Smooth muscle cell (in vitro differentiated cells): ENCODE data around the gene UTS2R. TPM values are rescaled to one million over a fixed set of nuclear protein-coding genes. Genes with fewer than 3 reads are reported as not detected.

Experiments used
- DNase-seq: peaks from one replicate; lab custom pipeline; 2025; ENCODE audit not compliant: unreplicated experiment; lab: John Stamatoyannopoulos, UW
- H2AFZ ChIP-seq: fragments of 200-600 bp; sonication (generic); 2 replicates; pipeline ENCODE4 v1.6.0; 2016; ENCODE audit warnings: antibody characterized with exemption, low read depth, mild to moderate bottlenecking
- H3F3A ChIP-seq: fragments of 200-600 bp; sonication (generic); 2 replicates; pipeline ENCODE4 v1.6.0; 2017; ENCODE audit warnings: antibody characterized with exemption, low read depth
- H3K27ac ChIP-seq: fragments of 200-600 bp; sonication (generic); 2 replicates; pipeline ENCODE4 v1.5.1; 2016; ENCODE audit warnings: low read depth, mild to moderate bottlenecking
- H3K27me3 ChIP-seq: fragments of 200-600 bp; sonication (generic); 2 replicates; pipeline ENCODE4 v1.6.1; 2016; ENCODE audit warnings: low read depth, mild to moderate bottlenecking
- H3K36me3 ChIP-seq: fragments of 200-600 bp; sonication (generic); 2 replicates; pipeline ENCODE4 v1.5.1; 2016; ENCODE audit warnings: low read depth
- H3K4me1 ChIP-seq: fragments of 200-600 bp; sonication (generic); 2 replicates; pipeline ENCODE4 v1.5.1; 2016; ENCODE audit warnings: low read depth
- H3K4me2 ChIP-seq: fragments of 200-600 bp; sonication (generic); 2 replicates; pipeline ENCODE4 v1.6.0; 2016; ENCODE audit warnings: mild to moderate bottlenecking
- H3K4me3 ChIP-seq: fragments of 200-600 bp; sonication (generic); 2 replicates; pipeline ENCODE4 v1.5.1; 2016; ENCODE audit warnings: mild to moderate bottlenecking
- H3K79me2 ChIP-seq: fragments of 200-600 bp; sonication (generic); 2 replicates; pipeline ENCODE4 v1.6.0; 2016; ENCODE audit warnings: low read depth, mild to moderate bottlenecking
- H3K9ac ChIP-seq: fragments of 200-600 bp; sonication (generic); 2 replicates; pipeline ENCODE4 v1.6.0; 2016; ENCODE audit warnings: low read depth
- H3K9me3 ChIP-seq: fragments of 200-600 bp; sonication (generic); replicated peaks from 2 replicates; pipeline ENCODE4 v1.5.1; 2016; ENCODE audit warnings: low read depth
- H4K20me1 ChIP-seq: fragments of 200-600 bp; sonication (generic); 2 replicates; pipeline ENCODE4 v1.6.0; 2016; ENCODE audit warnings: low read depth
- CTCF ChIP-seq: fragments of 200-600 bp; sonication (generic); IDR thresholded peaks from 2 replicates; pipeline ENCODE4 v1.5.1; 2017; ENCODE audit warnings: borderline replicate concordance, mild to moderate bottlenecking, antibody characterized with exemption; ENCODE audit not compliant: insufficient read depth, poor library complexity, severe bottlenecking
- WGBS: methylation state at CpG from one replicate; pipeline ENCODE4 v1.1.7; 2016; ENCODE audit warnings: low lambda C conversion rate; 5-methylcytosine and 5-hydroxymethylcytosine counted together
- polyA plus RNA-seq: library from polyadenylated mRNA; unstranded; fragments of >200 nt; fragmentation: Nextera tagmentation; extraction: Ambion mirVana; gene quantifications from 2 replicates; pipeline ENCODE4 v1.2.1, GENCODE V29; 2016
- total RNA-seq: library from RNA; depleted of rRNA; stranded (reverse); fragments of >200 nt; gene quantifications from 2 replicates; pipeline ENCODE4 v1.2.3, GENCODE V29; 2014

Gene UTS2R
- total and polyA plus RNA-seq, 2 experiments from 2014 or later, result not detected

DNA sequence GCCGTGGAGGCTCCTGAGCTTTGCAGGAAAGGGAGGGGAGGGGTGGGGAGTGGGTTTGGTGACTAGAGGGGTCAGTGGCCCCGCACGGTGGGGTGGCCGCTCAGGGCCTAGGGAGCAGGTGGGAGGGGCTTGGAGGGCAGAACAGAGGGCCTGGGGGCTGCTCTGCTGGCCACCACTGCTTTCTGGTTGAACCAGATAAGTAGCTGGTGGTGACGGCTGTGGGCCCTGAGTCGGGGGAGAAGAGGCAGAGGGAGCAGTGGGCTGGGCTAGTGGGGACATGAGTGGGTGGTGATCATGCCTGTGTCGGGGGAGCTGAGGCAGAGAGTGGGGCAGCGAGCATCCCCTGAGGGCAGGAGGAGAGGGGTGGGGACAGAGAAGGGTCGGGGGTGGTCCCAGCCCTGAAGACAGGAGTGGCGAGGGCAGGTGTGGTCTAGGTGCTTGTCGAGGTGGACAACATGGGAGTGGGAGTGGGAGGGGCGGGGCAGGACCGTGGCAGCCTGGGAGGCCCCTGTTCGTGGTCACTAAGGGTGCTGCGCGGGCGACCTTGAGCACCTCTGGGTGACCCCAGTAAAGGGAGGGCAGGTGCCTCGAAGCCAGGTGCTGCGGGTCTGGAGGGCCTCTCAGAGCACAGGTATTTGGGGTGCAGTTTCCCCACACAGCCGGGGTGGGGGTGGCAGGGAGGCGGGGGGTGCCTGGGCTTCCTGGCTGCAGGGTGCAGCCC lies 47.9 kb upstream of the UTS2R start:
- Histone ChIP-seq H4K20me1 (no peaks in the 10 kb centered on the region), H2AFZ (no peak overlapping the region), H3F3A (no peaks in the 10 kb centered on the region), H3K27ac (no peak overlapping the region), H3K27me3 (peaks cover 4% of the 10 kb centered on the region), H3K4me1 (peaks cover 3% of the 10 kb centered on the region), H3K4me3 (no peak overlapping the region), H3K9me3 (no peaks in the 10 kb centered on the region), H3K4me2 (no peak overlapping the region), H3K79me2 (no peaks in the 10 kb centered on the region), H3K36me3 (no peaks in the 10 kb centered on the region), H3K9ac (no peak overlapping the region)
- no peak for TF ChIP-seq CTCF
- DNase-seq, result no peak
- 74% methylated on average over 12 of the region's 21 CpGs for WGBS

DNA sequence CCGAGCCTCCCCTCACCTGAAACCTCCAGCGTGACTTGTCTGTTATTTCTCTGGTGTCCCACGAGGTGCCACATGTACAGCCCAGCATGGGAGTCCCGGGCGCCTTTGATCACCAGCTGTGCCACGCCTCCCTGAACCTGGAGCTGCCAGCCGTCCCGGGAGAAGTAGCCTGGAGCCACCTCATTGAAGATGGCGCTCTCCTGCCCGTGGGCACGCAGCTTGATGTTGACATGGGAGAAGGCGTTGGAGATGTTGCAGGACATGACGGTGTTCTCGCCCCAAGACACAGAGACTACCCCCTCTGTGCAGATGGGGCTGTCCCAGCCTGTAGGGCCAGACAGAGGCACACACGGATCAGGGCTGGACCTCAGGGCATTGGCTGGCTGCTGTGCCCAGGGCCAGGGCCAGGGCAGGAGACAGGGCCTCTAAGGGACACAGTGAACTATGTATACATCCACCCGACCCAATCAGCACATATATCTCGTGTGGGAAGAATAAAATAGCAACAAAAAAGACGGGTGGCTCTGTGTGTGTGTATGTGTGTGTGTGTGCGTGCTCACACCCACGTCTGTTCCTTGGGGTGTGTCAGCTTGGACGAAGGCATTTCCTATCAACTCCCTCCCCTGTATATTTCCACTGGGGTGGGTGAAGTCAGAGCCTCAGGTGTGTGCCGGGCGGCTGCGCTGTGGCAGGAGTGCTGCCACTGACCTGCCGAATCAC lies 46.8 kb upstream of the UTS2R start:
- Histone ChIP-seq H3K4me1 (peaks cover 3% of the 10 kb centered on the region), H3F3A (no peaks in the 10 kb centered on the region), H3K36me3 (no peaks in the 10 kb centered on the region), H3K4me3 (no peak overlapping the region), H4K20me1 (no peaks in the 10 kb centered on the region), H3K27ac (no peak overlapping the region), H3K9ac (no peak overlapping the region), H2AFZ (no peak overlapping the region), H3K9me3 (no peaks in the 10 kb centered on the region), H3K4me2 (no peak overlapping the region), H3K79me2 (no peaks in the 10 kb centered on the region), H3K27me3 (peaks cover 4% of the 10 kb centered on the region)
- no peak for DNase-seq
- WGBS, result 82% methylated on average over 22 of the region's 25 CpGs
- no peak for TF ChIP-seq CTCF

- Histone ChIP-seq H3K4me2 (no peak overlapping the region), H3K79me2 (no peaks in the 10 kb centered on the region), H3K9ac (no peak overlapping the region), H3K36me3 (no peaks in the 10 kb centered on the region), H3K9me3 (no peaks in the 10 kb centered on the region), H2AFZ (no peak overlapping the region), H3K27ac (no peak overlapping the region), H3K4me1 (peaks cover 3% of the 10 kb centered on the region), H3K27me3 (peaks cover 4% of the 10 kb centered on the region), H3K4me3 (no peak overlapping the region), H3F3A (no peaks in the 10 kb centered on the region), H4K20me1 (no peaks in the 10 kb centered on the region)
- WGBS, result 94% methylated on average over 28 of the region's 30 CpGs
- DNase-seq, result no peak
- no peak for TF ChIP-seq CTCF
These were observed 46.0 kb upstream of the UTS2R start for GRCh38 chr17:82325286-82326180.
